Measurements from ENCODE around the gene KCTD15. TPM values are rescaled to one million over a fixed set of nuclear protein-coding genes. Genes with fewer than 3 reads are reported as not detected.

Gene KCTD15
- total RNA-seq, 1 experiment from 2014 or later, result 59.9 TPM

DNA sequence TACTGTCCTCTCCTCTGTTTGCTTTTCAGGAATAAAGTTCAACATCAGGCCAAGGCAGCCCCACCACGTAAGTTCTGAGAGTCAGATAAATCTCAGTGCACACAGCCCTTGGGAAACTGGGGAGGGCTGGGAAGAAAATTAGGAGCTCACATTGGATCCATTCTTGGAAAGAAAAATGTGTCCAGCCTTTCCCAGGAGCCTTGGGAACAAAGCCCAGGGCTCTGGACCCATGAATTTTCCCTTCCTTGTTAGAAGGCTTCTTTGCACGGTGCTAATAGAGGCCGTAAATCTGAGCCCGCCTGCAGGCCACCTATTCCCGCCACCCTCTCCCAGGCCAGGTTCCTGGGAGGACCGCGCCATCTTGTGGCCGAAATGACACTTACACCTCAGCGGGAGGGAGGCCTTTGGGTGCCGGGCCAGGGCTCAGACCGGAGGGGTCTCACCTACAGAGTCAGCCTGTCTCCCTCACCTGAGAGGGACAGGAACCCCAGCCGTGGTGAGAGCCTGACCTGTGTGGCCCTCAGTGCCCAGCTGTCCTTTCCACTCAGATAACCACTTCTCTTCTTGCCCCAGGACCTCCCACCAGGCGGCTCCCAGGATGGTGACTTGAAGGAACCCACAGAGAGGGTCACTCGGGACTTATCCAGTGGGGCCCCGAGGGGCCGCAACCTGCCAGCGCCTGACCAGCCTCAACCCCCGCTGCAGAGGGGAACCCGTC is 25.1 kb upstream of the KCTD15 start:
- Histone ChIP-seq H3T11ph (ENCODE audit: low read length) (no peak overlapping the region), H3K4me2 (ENCODE audit: insufficient read depth, insufficient read length, low read length) (no peak overlapping the region), H3K18ac (ENCODE audit: insufficient read length, low read depth, low read length) (no peak overlapping the region), H2BK120ac (ENCODE audit: low read depth, low read length, poor library complexity, severe bottlenecking) (no peak overlapping the region), H4K20me1 (ENCODE audit: control insufficient read depth, insufficient read depth, insufficient read length) (no peaks in the 10 kb centered on the region), H2BK5ac (ENCODE audit: insufficient read length, low read length) (no peak overlapping the region), H4K91ac (ENCODE audit: insufficient read length, low read depth, low read length) (no peak overlapping the region), H2AK5ac (ENCODE audit: insufficient read length, low read length) (no peak overlapping the region), H3K4ac (ENCODE audit: low read depth, low read length) (no peak overlapping the region), H2BK20ac (ENCODE audit: low read depth, low read length, poor library complexity, severe bottlenecking) (no peak overlapping the region), H3K9ac (ENCODE audit: extremely low read depth, insufficient read length, low read length) (no peak overlapping the region), H3K79me1 (ENCODE audit: insufficient read depth, low read depth, low read length, poor library complexity, severe bottlenecking) (no peaks in the 10 kb centered on the region), H3K4me1 (ENCODE audit: insufficient read depth, low read length) (no peaks in the 10 kb centered on the region), H2BK15ac (ENCODE audit: low read depth, low read length) (no peak overlapping the region), H3K27ac (ENCODE audit: insufficient read length, low read depth, low read length) (no peak overlapping the region), H4K8ac (replicated peaks; ENCODE audit: insufficient read length, low read depth, low read length) (no peak overlapping the region), H3K27me3 (ENCODE audit: insufficient read depth, low read length) (no peaks in the 10 kb centered on the region), H3K9me3 (ENCODE audit: control insufficient read depth, low read depth, low read length) (no peaks in the 10 kb centered on the region), H4K5ac (ENCODE audit: insufficient read length, low read depth, low read length) (no peak overlapping the region), H3K79me2 (ENCODE audit: insufficient read depth, low read length) (no peaks in the 10 kb centered on the region), H2AFZ (ENCODE audit: low read length) (no peak overlapping the region), H3K23me2 (ENCODE audit: insufficient read length, low read depth, low read length, poor library complexity, severe bottlenecking) (no peaks in the 10 kb centered on the region), H3K14ac (ENCODE audit: insufficient read depth, low read length) (no peak overlapping the region), H3K23ac (ENCODE audit: insufficient read length, low read depth, low read length) (no peak overlapping the region), H3K56ac (ENCODE audit: insufficient read length, low read depth, low read length) (no peak overlapping the region), H2BK12ac (ENCODE audit: insufficient read length, low read depth, low read length) (no peak overlapping the region)
- Mint-ChIP-seq H3K9me3 (no peaks in the 10 kb centered on the region; a peak in 2 of 5 replicates), H3K27ac (no peak overlapping the region), H3K4me1 (no peaks in the 10 kb centered on the region), H3K4me3 (no peak overlapping the region), H3K36me3 (ENCODE audit: insufficient read depth in 1 of 3, low read depth in 3 of 3) (peaks cover 0 to 8% (median 0%) of the 10 kb centered on the region in 3 experiments; a peak in 3 of 7 replicates), H3K27me3 (ENCODE audit: low read depth) (peaks cover 6% of the 10 kb centered on the region)
- TF ChIP-seq, protein P1, sequence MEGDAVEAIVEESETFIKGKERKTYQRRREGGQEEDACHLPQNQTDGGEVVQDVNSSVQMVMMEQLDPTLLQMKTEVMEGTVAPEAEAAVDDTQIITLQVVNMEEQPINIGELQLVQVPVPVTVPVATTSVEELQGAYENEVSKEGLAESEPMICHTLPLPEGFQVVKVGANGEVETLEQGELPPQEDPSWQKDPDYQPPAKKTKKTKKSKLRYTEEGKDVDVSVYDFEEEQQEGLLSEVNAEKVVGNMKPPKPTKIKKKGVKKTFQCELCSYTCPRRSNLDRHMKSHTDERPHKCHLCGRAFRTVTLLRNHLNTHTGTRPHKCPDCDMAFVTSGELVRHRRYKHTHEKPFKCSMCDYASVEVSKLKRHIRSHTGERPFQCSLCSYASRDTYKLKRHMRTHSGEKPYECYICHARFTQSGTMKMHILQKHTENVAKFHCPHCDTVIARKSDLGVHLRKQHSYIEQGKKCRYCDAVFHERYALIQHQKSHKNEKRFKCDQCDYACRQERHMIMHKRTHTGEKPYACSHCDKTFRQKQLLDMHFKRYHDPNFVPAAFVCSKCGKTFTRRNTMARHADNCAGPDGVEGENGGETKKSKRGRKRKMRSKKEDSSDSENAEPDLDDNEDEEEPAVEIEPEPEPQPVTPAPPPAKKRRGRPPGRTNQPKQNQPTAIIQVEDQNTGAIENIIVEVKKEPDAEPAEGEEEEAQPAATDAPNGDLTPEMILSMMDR (conservative IDR thresholded peaks at IDR 0.05), result peak; percentile 94
- no CpG with 5 or more reads among the region's 19 CpGs for WGBS (ENCODE audit: extremely low coverage, insufficient read length, low lambda C conversion rate)
- DNase-seq, result peak; percentile 71

All from H9 (cell line).